ENCODE measurements around the gene HAGH.

The HAGH gene

DNA sequence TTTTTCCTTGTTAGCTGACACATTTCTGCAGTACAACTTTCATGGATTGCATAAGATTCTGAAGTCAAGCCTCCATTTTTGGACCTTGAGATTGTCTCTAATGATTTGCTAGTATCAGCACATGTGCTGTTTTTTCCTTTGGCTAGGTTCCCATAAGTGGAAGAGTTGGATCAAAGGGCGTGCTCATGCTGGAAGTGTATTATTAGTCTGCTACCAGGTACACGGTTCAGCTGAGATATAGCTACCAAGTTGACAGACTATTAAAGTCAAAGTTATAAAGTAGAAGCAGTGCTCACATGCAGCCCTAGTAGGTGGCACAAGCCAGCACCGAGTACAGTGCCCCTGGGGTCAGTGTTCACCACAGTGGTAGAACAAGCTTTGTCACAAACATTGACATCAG is 3.6 kb upstream of the HAGH start:
- TF ChIP-seq, protein P1, sequence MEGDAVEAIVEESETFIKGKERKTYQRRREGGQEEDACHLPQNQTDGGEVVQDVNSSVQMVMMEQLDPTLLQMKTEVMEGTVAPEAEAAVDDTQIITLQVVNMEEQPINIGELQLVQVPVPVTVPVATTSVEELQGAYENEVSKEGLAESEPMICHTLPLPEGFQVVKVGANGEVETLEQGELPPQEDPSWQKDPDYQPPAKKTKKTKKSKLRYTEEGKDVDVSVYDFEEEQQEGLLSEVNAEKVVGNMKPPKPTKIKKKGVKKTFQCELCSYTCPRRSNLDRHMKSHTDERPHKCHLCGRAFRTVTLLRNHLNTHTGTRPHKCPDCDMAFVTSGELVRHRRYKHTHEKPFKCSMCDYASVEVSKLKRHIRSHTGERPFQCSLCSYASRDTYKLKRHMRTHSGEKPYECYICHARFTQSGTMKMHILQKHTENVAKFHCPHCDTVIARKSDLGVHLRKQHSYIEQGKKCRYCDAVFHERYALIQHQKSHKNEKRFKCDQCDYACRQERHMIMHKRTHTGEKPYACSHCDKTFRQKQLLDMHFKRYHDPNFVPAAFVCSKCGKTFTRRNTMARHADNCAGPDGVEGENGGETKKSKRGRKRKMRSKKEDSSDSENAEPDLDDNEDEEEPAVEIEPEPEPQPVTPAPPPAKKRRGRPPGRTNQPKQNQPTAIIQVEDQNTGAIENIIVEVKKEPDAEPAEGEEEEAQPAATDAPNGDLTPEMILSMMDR (IDR thresholded peaks at IDR 0.05; ENCODE audit: low read depth, low read length) = no peak
- H3K4me3 ChIP-seq (ENCODE audit: low read depth, low read length) = no peak overlapping the region

DNA sequence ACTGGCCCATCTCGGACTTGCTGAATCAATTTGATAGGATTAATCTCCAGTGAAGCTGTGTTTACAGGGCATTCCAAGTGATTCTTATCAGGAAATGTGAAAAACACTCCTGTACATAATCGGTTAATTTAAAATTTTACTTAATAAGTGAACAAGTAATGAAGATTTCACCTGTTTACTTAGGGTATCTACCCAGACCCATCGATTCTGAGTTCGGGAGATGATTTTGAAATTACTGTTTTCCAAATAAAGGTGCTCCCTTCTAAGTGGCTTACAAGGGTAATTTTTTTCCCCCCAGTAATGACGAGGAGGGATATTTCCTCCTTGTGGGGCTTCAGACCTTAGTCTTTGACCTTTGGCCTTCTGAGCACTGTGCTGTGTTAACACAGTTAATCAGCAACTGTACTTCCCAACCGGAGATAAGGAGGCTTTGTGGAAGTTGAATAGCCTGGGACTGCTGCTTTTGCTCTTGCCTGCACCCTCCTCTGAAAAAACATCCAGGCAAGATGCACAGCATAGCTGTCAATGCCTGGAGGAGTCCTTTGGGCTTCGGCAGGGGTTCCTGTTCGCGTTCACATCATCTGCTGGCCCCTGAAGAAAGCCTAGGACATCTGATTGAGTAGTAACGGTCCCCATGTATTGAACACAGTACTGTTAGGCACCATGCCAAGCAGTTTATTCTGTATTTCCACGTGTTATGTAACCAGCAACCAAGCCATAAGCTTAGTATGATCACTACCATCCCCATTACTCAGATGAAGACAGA is 2.2 kb upstream of the HAGH start:
- TF ChIP-seq, protein P1 (IDR thresholded peaks at IDR 0.05; ENCODE audit: low read depth, low read length) = no peak
- peak overlapping the region; percentile 80 for H3K4me3 ChIP-seq (ENCODE audit: low read depth, low read length)

DNA sequence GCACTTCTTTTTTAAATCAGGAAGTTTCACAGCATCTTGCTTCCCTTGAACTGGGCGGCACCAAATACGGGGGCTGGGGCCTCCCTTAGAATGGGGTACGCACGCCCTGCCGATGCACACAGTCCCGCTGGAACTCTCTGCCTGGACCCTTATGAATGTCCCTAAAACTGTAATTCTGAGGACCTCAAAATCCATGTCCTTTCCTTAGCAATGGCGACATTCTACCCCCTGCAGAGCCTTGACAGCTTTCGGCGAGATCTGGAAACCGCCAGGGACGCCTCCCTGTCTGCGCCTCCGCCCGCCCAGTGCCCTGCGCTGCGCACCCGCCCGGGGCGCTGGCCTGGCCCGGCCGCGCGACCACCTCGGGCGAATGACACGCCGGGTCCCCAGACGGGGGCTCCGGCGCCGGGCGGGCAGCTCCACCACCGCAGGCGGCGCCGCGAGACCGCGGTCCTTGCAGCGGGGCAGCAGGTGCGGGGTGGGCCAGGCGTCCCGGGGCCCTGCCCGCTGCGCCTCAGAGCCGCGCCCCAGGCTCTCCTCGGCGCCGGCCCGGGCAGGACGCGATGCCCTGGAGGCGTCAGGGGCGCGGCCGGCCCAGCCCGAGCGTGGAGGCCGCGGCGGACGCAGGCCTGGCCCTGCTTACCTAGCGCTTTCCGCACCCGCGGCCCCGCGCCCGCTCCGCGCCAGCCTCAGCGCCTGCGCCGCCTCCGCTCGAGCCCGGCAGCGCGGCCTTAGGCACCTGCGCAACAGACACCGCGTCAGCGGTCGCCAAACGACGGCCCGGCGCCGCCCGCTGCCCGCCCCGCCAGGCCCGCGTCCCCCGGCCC is 548 bp downstream of the HAGH start:
- TF ChIP-seq, protein P1 (IDR thresholded peaks at IDR 0.05; ENCODE audit: low read depth, low read length) = no peak
- peak overlapping the region; percentile 80 for H3K4me3 ChIP-seq (ENCODE audit: low read depth, low read length)

DNA sequence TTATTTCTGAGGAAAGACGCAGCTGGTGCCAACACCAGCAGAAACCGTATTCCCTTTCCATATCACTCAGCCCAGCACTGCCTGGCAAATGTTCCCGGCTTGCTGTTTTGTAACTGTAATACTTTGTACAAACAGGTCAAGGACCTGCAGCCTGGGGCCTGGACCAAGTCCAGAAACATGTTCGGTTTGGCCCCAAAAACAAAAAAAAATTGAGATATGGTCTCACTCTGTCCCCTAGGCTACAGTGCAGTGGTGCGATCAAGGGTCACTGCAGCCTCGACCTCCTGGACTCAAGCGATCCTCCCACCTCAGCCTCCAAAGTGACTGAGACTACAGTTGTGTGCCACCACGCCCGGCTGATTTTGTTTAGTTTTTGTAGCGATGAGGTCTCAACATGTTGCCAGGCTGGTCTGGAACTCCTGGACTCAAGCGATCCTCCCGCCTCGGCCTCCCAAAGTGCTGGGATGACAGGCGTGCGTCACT is 1.2 kb downstream of the HAGH start:
- TF ChIP-seq, protein P1 (IDR thresholded peaks at IDR 0.05; ENCODE audit: low read depth, low read length) = no peak
- H3K4me3 ChIP-seq (ENCODE audit: low read depth, low read length) = peak overlapping the region; percentile 80

DNA sequence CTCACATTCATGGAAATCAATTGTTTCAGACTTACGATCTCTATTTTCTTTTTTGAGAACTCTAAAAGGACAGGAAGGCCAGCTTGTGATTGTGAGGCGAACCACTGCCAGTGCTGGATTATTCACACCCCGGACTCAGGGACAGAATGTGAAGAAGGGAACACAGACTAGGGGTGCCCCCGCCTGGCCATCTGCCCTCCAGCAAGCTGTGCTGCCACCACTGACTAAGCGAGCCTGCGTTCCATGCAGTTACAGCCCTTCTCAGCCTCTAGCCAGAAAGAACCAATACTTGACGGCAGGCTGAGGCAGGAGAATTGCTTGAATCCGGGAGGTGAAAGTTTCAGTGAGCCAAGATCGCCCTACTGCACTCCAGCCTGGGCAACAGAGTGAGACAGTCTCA is 2.8 kb downstream of the HAGH start:
- TF ChIP-seq, protein P1 (IDR thresholded peaks at IDR 0.05; ENCODE audit: low read depth, low read length) = peak; percentile 21; the same call in 1 of the 2 replicates
- H3K4me3 ChIP-seq (ENCODE audit: low read depth, low read length) = no peak overlapping the region

DNA sequence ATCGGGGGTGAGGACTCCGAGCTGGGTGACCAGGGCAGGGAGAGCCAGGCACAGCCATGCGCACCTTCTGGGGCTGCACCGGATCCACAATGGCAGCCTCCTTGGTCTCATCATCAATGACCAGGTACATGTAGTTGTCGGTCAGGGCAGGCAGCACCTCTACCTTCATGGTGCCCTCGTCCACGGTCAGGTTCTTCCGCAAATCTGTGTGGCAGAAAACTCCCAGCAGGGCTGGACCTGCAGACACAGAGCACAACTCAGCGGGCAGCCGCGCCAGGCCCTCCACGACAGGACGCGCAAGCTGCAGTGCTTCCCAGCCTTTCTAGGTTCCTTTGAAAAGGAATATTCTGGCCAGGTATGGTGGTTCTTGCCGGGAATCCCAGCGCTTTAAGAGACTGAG is 3.8 kb downstream of the HAGH start:
- H3K4me3 ChIP-seq (ENCODE audit: low read depth, low read length) = no peak overlapping the region
- TF ChIP-seq, protein P1 (IDR thresholded peaks at IDR 0.05; ENCODE audit: low read depth, low read length) = no peak

Measured in WI38 (cell line).